Activated CD8-positive, alpha-beta memory T cell treated with anti-CD3 and anti-CD28 coated beads, Interleukin-2, amount 50 U/mL, for 48 hours (primary cell): Measurements from ENCODE around the gene BTD.

Experiments
- DNase-seq: peaks from one replicate; pipeline ENCODE4 v3.0.0-alpha.2; 2020

BTD gene

DNA sequence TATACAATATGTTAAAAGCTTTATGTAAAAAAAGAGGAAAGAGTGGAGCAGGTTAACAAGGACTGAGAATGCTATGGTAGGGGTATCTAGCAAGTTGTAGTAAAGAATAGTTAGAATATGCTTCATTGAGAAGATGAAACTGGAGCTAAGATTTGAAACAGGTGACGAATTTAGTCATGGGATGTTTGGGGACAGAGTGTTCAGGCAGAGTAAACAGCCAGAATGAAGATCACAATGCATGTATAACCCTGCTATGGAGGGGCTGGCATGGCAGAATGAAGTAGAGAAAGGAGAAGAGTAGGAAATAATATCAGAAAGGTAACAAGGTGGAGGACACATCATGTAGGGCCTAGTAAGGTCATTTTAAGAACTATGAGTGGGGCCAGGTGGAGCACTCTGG is 72.0 kb downstream of the BTD start:
- DNase-seq: no peak

DNA sequence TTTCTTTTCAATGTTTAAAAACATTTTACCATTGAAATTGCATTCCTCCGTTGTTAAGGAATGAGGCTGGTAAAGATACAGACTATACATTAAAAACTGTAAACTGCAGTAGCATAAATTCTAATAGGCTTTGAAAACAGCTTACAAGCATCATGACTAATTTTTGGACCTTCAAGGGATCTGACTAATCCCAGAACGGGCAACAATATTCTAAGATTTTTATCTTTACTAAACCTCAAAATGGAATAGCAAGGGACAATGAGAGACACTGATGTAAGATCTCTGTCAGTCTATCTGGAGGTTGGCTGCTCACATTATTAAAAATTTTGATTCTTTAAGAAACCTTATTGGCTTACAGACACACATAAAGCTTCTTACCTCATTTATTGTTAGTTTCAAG is 74.7 kb downstream of the BTD start:
- DNase-seq: no peak

DNA sequence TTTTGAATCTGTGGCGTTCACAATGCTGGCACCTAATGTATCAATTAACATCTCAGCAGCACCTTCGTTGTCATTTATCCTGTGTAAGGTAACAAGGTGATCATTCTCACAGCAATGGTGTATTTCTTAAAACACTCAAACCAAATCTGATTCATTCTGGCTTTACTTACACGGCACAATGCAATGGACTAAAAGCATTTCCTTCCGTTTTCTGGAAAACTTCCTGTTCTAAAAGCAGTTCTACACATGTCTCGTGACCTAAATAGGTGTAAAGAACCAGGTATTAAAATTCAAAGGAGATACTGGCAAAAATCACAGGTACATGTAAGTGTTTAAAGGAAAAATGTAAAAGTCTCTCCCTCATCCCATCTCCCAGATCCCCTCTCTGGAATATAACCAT is 77.8 kb downstream of the BTD start:
- no peak for DNase-seq

DNA sequence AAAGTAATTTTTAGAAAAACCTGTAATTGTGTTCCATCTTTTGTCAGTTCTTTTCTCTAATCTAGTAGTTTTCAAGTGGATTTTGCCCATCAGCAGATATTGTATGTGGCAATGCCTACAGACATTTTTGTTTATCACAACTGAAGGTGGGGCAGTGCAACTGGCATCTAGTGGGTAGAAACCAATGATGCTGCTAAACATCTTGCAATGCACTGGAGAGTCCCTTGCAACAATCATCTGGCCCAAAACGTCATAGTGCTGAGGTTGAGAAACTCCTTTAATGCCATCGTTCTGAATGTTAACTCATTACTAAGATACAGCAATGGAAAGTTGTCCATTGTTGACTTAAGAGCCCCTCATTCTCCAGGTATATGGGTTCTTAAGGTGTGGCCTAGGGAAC is 80.1 kb downstream of the BTD start:
- DNase-seq: no peak

DNA sequence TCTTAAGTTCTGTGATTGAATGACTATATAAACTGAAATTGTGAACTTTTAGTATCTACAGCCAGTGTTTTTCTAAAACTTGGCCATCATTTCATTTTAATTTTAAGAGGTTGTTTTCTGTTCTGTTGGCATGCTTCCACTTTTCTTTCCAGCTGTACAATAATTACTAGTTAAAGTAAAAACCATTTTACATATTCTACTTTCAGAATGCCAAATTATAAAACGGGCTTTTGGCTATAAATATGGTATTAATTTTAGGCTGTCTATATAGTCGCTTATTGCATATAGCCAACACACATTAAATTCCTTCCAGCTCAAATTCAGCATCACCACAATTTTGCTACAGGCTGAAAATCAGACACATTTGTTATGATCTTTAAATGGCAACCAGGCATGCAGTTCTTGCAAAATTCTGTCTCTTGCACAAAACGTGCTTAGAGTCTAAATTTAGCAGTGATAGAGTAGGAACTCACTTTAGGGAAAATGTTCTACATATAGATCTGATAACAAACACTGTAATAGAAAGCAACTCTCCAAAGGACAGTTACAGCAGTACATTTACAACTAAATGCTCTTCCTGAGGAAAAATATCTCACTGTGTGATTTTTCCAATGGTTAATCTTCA is 81.1 kb downstream of the BTD start:
- DNase-seq: no peak

DNA sequence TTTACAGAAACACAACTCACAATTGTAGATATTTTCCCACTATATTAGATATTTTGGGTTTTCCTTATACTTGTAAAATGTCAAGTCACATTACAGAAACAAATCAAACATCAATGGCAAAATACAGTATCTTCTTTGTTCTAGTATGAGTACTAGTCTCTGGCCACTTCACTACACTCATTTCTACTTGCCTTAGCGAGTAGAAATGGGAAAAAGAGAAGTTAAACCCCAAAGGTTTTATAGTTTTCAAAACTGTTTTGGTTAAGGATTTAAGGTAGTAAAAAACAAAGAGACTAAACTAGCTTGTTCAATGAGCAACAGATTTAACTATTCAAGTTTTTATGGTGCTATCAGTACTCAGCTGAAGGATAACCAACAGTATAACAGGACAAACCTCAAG is 81.7 kb downstream of the BTD start:
- DNase-seq: no peak

DNA sequence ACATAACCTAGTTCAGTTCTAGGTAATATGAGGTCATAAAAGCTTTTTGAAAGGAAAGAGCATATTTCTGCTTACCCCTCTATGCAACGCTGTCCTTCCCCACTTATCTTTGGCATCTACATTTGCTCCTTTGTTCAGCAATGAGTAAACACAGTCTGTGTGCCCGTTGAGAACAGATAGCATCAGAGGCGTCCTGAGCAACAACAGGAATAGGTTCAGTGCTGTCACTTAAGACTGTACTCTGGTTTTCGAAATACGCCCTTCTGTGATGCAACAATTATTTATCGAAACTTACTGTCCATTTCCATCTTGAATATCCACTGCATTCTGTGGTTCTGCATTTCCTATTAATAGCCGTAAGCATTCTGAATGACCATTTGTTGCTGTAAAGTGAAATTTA is 84.4 kb downstream of the BTD start:
- DNase-seq: no peak

DNA sequence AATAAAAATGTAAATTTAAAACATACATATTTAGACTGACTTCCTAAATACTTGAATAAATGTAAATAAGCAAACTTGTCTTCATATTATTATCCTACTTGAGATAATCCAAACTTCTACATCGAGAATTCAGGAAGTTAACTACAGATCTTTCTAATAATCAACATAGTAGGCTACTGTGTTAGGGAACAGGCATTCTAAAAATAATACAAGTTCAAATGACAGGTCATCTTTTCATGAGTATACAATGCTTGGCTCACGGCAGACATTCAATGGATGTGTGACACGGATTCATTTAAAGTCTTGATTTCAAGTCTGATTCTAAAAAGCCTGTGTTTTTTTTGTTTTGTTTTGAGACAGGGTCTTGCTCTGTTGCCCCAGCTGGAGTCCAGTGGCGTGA is 88.7 kb downstream of the BTD start:
- DNase-seq: no peak

DNA sequence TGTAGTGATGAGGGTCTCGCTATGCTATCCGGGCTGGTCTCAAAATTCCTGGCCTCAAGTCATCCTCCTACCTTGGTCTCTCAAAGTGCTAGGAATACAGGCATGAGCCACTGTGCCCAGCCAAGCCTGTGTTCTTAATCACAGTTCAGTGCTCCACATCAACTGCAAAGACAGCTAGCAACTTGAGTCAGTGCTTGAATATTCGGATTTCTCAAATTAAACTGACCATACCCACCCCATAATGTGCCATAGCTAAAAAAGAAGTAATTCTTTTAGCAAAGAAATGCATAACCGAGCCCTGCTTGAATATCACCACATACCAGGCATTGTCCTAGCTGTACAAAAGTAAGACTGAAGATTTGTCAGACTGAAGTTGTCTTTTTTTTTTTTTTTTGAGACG is 89.2 kb downstream of the BTD start:
- DNase-seq: no peak

DNA sequence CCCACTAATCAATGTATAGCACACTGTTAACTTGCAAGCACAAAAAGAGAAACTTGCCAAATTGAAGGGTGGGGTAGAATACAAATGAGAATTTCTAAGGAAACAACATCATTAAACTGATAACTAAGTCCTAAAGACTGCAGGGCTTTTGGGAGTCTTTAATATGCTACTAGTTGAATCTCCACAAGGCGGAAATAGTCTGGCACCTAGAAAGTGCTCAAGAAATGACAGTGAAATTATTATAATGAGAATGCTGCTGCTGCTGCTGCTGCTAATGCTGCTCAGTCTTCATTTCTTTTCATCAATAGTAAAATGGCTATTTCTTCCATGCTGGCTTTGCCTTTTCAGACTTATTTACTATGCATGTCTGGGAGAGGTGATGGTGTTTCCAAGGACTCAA is 91.8 kb downstream of the BTD start:
- no peak for DNase-seq

DNA sequence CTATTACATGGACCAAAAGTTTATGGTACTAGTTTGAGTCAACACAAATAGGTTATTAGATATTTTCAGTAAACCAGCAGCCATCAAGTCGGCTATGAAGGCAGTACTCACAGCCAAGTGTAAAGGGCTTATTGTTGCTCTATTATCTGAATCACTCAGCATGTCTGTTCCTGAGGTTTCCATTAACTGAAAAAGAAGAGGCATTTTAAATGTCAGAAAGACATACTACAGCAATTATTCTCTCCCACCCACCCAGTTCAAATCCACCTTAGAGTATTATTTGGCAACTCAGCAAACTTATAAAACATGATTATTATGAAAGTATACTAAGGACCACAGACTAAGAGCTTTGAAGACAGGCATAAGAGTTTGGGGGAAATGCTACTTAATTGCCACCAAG is 93.1 kb downstream of the BTD start:
- no peak for DNase-seq
